HEK293 (cell line): ENCODE results near the gene USP7.

Experiments
- CTCF ChIA-PET: fragments of 350-600 bp; formaldehyde crosslinking; extraction: SDS; loops from one replicate; lab custom pipeline; 2021; ENCODE audit warnings: antibody characterized with exemption; lab: Yijun Ruan, JAX
- POLR2A ChIA-PET: fragments of 300-600 bp; formaldehyde crosslinking; extraction: SDS; loops from one replicate; lab custom pipeline; 2020; ENCODE audit warnings: antibody characterized with exemption, inconsistent platforms; lab: Yijun Ruan, JAX
- H3K27ac ChIP-seq: fragments of 200-500 bp; sonication (Bioruptor generic); 2 replicates; pipeline ENCODE4 v1.5.1; 2014; ENCODE audit warnings: low read depth, low read length, control low read depth, inconsistent platforms; ENCODE audit errors: extremely low read depth
- H3K36me3 ChIP-seq, 2 experiments: fragments of 200-500 bp in 1 of 2; sonication (Bioruptor generic) in 1 of 2; 1 replicate in 1 of 2; 2 replicates in 1 of 2; pipeline ENCODE4 v1.5.1; 2014 to 2017; ENCODE audit warnings: inconsistent platforms in 2 of 2, low read length in 2 of 2; ENCODE audit not compliant: control insufficient read depth in 2 of 2, insufficient read depth in 1 of 2
- H3K4me1 ChIP-seq: fragments of 200-500 bp; sonication (Bioruptor generic); 2 replicates; pipeline ENCODE4 v1.5.1; 2014; ENCODE audit warnings: mild to moderate bottlenecking, low read length, inconsistent platforms; ENCODE audit not compliant: control insufficient read depth, insufficient read depth
- H3K4me3 ChIP-seq: 2 replicates; pipeline ENCODE4 v1.5.1; 2011; ENCODE audit warnings: low read depth, mild to moderate bottlenecking, control low read depth, low read length, moderate library complexity
- H3K9me3 ChIP-seq: fragments of 200-500 bp; sonication (Bioruptor generic); 2 replicates; pipeline ENCODE4 v1.5.1; 2014; ENCODE audit warnings: low read depth, low read length, inconsistent platforms; ENCODE audit not compliant: control insufficient read depth, insufficient read depth
- BCL11B ChIP-seq: fragments of 450-650 bp; formaldehyde crosslinking; IDR thresholded peaks from 2 replicates; pipeline ENCODE4 v1.5.1; 2016; ENCODE audit warnings: low read depth, missing biosample characterization, missing genetic modification characterization
- KLF1 ChIP-seq: fragments of 450-650 bp; formaldehyde crosslinking; IDR thresholded peaks from 2 replicates; pipeline ENCODE4 v1.5.1; 2016; ENCODE audit warnings: missing biosample characterization, missing genetic modification characterization
- ZIC2 ChIP-seq: fragments of 450-650 bp; formaldehyde crosslinking; IDR thresholded peaks from 2 replicates; pipeline ENCODE4 v1.5.1; 2016; ENCODE audit warnings: missing biosample characterization, missing genetic modification characterization
- ZNF155 ChIP-seq: fragments of 450-650 bp; formaldehyde crosslinking; IDR thresholded peaks from 2 replicates; pipeline ENCODE4 v1.5.1; 2016; ENCODE audit warnings: missing biosample characterization, missing genetic modification characterization
- ZNF24 ChIP-seq: fragments of 450-650 bp; formaldehyde crosslinking; IDR thresholded peaks from 2 replicates; pipeline ENCODE4 v1.5.1; 2016; ENCODE audit warnings: missing biosample characterization, missing genetic modification characterization
- ZNF391 ChIP-seq: fragments of 450-650 bp; formaldehyde crosslinking; IDR thresholded peaks from 2 replicates; pipeline ENCODE4 v1.5.1; 2016; ENCODE audit warnings: low read depth, missing biosample characterization, missing genetic modification characterization, borderline replicate concordance
- ZNF404 ChIP-seq: fragments of 450-650 bp; formaldehyde crosslinking; IDR thresholded peaks from 2 replicates; pipeline ENCODE4 v1.5.1; 2017; ENCODE audit warnings: missing biosample characterization, missing genetic modification characterization
- ZNF416 ChIP-seq: fragments of 450-650 bp; formaldehyde crosslinking; IDR thresholded peaks from 2 replicates; pipeline ENCODE4 v1.5.1; 2016; ENCODE audit warnings: missing biosample characterization, missing genetic modification characterization
- ZNF549 ChIP-seq: fragments of 450-650 bp; IDR thresholded peaks from 2 replicates; pipeline ENCODE4 v1.5.1; 2018; ENCODE audit warnings: missing biosample characterization, missing genetic modification characterization, mild to moderate bottlenecking, inconsistent platforms, moderate library complexity
- ZNF660 ChIP-seq: fragments of 450-650 bp; IDR thresholded peaks from 2 replicates; pipeline ENCODE4 v1.5.1; 2018; ENCODE audit warnings: missing biosample characterization, mild to moderate bottlenecking, missing genetic modification characterization
- ZNF677 ChIP-seq: fragments of 450-650 bp; IDR thresholded peaks from 2 replicates; pipeline ENCODE4 v1.5.0; 2018; ENCODE audit warnings: missing biosample characterization, mild to moderate bottlenecking, missing genetic modification characterization, moderate library complexity
- ZNF768 ChIP-seq: fragments of 450-650 bp; formaldehyde crosslinking; IDR thresholded peaks from 2 replicates; pipeline ENCODE4 v1.5.1; 2018; ENCODE audit warnings: missing biosample characterization, mild to moderate bottlenecking, missing genetic modification characterization
- ZSCAN16 ChIP-seq: fragments of 450-650 bp; formaldehyde crosslinking; IDR thresholded peaks from 2 replicates; pipeline ENCODE4 v1.5.1; 2016; ENCODE audit warnings: missing biosample characterization, missing genetic modification characterization
- TF ChIP-seq, protein P1 (sequence below): fragments of 450-650 bp; formaldehyde crosslinking; IDR thresholded peaks from 2 replicates; pipeline ENCODE4; 2016; ENCODE audit warnings: missing biosample characterization, missing genetic modification characterization
- TF ChIP-seq, protein P2 (sequence below): fragments of 450-650 bp; formaldehyde crosslinking; IDR thresholded peaks from 2 replicates; pipeline ENCODE4 v1.5.1; 2016; ENCODE audit warnings: missing biosample characterization, missing genetic modification characterization
- TF ChIP-seq, protein P3 (sequence below): fragments of 450-650 bp; IDR thresholded peaks from 2 replicates; pipeline ENCODE4 v1.5.1; 2018; ENCODE audit warnings: missing biosample characterization, mild to moderate bottlenecking, missing genetic modification characterization
- TF ChIP-seq, protein P4 (sequence below): fragments of 450-650 bp; formaldehyde crosslinking; IDR thresholded peaks from 2 replicates; pipeline ENCODE4 v1.5.1; 2016; ENCODE audit warnings: missing biosample characterization, missing genetic modification characterization
- TF ChIP-seq, protein P5 (sequence below): fragments of 450-650 bp; formaldehyde crosslinking; IDR thresholded peaks from 2 replicates; pipeline ENCODE4 v1.5.1; 2016; ENCODE audit warnings: missing biosample characterization, missing genetic modification characterization
- TF ChIP-seq, protein P6 (sequence below): fragments of 450-650 bp; formaldehyde crosslinking; IDR thresholded peaks from 2 replicates; pipeline ENCODE4 v1.5.1; 2017; ENCODE audit warnings: missing biosample characterization, missing genetic modification characterization

The USP7 gene

DNA sequence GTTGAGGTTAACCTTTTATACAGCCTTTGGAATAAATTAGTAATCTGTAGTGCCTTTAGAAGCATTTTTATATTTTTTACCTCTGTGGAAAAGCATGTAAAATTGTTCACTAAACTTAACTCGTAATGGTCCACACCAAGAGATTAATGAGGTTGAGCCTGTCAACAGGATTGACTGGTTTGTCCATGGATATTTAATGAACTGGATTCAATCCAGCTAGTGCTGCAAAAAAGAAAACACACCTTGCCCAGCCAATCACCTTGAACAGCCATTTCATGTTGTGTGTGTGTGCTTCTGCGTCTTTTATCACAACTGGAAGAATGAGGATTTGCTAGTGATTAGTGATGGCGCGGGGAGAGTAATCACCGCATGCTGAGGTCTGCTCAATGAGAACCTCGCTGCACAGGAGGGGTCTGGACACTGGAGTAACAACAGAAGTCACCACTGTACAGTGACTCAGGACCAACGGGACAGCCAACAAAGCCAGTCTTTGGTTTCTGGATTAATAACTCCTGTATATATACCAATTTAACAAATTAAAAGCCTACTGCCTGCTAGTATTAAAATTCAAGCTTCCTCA lies 47.9 kb downstream of the USP7 start:
- TF ChIP-seq ZNF768 (tag by site-specific recombination) = no peak
- no peak for TF ChIP-seq ZNF660
- TF ChIP-seq, protein P1, sequence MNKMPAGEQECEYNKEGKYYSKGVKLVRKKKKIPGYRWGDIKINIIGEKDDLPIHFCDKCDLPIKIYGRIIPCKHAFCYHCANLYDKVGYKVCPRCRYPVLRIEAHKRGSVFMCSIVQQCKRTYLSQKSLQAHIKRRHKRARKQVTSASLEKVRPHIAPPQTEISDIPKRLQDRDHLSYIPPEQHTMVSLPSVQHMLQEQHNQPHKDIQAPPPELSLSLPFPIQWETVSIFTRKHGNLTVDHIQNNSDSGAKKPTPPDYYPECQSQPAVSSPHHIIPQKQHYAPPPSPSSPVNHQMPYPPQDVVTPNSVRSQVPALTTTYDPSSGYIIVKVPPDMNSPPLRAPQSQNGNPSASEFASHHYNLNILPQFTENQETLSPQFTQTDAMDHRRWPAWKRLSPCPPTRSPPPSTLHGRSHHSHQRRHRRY = no peak
- no peak for TF ChIP-seq ZNF549 (tag by site-specific recombination)
- 0 out of 2 replicates have a peak, but pooled peaks have one; percentile 22 for TF ChIP-seq ZIC2 (tag by site-specific recombination)
- Histone ChIP-seq H3K4me1 (no peaks in the 10 kb centered on the region), H3K27ac (no peak overlapping the region), H3K9me3 (no peaks in the 10 kb centered on the region), H3K4me3 (no peak overlapping the region), H3K36me3 (peaks cover 44 to 96% of the 10 kb centered on the region in 2 experiments)
- POLR2A ChIA-PET = no interaction called here
- CTCF ChIA-PET = interaction anchor here (0.7 to 2.1 kb wide), 4 partner anchors 9 to 264 kb away, joined by 3 to 8 read pairs (median 4); no protein-coding TSS in a partner anchor

DNA sequence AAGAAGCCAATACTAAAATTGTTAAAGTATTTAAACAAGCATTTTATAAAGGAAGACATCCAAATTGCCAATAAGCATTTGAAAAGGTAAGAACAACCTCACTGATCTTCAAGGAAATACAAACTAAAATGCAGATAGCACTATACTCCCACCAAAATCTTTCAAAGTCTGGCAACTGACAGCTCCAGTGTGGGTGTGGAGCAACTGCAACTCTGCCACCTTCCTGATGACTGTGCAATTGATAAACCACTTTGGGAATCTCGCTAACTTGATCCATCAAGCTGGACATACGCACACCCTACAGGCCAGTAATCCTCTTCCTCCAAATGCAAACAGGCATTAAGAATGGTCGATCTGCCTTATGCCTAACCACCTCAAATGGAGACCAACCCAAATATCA lies 49.6 kb downstream of the USP7 start:
- ChIA-PET CTCF (interaction anchor here (0.5 to 1.4 kb wide), 2 partner anchors 8 to 49 kb away, joined by 4 to 5 read pairs; partner anchors contain the start of gene USP7), POLR2A (no interaction called here)
- Histone ChIP-seq H3K9me3 (no peaks in the 10 kb centered on the region), H3K4me3 (no peak overlapping the region), H3K36me3 (peaks cover 38 to 94% of the 10 kb centered on the region in 2 experiments), H3K27ac (no peak overlapping the region), H3K4me1 (no peaks in the 10 kb centered on the region)
- TF ChIP-seq, protein P2, sequence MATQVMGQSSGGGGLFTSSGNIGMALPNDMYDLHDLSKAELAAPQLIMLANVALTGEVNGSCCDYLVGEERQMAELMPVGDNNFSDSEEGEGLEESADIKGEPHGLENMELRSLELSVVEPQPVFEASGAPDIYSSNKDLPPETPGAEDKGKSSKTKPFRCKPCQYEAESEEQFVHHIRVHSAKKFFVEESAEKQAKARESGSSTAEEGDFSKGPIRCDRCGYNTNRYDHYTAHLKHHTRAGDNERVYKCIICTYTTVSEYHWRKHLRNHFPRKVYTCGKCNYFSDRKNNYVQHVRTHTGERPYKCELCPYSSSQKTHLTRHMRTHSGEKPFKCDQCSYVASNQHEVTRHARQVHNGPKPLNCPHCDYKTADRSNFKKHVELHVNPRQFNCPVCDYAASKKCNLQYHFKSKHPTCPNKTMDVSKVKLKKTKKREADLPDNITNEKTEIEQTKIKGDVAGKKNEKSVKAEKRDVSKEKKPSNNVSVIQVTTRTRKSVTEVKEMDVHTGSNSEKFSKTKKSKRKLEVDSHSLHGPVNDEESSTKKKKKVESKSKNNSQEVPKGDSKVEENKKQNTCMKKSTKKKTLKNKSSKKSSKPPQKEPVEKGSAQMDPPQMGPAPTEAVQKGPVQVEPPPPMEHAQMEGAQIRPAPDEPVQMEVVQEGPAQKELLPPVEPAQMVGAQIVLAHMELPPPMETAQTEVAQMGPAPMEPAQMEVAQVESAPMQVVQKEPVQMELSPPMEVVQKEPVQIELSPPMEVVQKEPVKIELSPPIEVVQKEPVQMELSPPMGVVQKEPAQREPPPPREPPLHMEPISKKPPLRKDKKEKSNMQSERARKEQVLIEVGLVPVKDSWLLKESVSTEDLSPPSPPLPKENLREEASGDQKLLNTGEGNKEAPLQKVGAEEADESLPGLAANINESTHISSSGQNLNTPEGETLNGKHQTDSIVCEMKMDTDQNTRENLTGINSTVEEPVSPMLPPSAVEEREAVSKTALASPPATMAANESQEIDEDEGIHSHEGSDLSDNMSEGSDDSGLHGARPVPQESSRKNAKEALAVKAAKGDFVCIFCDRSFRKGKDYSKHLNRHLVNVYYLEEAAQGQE (tag by site-specific recombination) = no peak
- TF ChIP-seq ZNF677 (tag by site-specific recombination) (no peak), BCL11B (tag by site-specific recombination) (no peak), ZNF391 (tag by site-specific recombination) (no peak), ZNF155 (tag by site-specific recombination) (no peak), ZSCAN16 (no peak), ZNF416 (no peak), ZNF404 (tag by site-specific recombination) (no peak), KLF1 (tag by site-specific recombination) (no peak), ZIC2 (tag by site-specific recombination) (no peak), ZNF24 (tag by site-specific recombination) (no peak)
- TF ChIP-seq, protein P3, sequence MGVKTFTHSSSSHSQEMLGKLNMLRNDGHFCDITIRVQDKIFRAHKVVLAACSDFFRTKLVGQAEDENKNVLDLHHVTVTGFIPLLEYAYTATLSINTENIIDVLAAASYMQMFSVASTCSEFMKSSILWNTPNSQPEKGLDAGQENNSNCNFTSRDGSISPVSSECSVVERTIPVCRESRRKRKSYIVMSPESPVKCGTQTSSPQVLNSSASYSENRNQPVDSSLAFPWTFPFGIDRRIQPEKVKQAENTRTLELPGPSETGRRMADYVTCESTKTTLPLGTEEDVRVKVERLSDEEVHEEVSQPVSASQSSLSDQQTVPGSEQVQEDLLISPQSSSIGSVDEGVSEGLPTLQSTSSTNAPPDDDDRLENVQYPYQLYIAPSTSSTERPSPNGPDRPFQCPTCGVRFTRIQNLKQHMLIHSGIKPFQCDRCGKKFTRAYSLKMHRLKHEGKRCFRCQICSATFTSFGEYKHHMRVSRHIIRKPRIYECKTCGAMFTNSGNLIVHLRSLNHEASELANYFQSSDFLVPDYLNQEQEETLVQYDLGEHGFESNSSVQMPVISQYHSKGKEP (tag by site-specific recombination) = no peak
- TF ChIP-seq, protein P4, sequence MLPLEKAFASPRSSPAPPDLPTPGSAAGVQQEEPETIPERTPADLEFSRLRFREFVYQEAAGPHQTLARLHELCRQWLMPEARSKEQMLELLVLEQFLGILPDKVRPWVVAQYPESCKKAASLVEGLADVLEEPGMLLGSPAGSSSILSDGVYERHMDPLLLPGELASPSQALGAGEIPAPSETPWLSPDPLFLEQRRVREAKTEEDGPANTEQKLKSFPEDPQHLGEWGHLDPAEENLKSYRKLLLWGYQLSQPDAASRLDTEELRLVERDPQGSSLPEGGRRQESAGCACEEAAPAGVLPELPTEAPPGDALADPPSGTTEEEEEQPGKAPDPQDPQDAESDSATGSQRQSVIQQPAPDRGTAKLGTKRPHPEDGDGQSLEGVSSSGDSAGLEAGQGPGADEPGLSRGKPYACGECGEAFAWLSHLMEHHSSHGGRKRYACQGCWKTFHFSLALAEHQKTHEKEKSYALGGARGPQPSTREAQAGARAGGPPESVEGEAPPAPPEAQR (tag by site-specific recombination) = no peak
- TF ChIP-seq, protein P5, sequence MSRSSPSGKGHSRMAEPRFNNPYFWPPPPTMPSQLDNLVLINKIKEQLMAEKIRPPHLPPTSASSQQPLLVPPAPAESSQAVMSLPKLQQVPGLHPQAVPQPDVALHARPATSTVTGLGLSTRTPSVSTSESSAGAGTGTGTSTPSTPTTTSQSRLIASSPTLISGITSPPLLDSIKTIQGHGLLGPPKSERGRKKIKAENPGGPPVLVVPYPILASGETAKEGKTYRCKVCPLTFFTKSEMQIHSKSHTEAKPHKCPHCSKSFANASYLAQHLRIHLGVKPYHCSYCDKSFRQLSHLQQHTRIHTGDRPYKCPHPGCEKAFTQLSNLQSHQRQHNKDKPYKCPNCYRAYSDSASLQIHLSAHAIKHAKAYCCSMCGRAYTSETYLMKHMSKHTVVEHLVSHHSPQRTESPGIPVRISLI (tag by site-specific recombination) = no peak
- TF ChIP-seq, protein P6, sequence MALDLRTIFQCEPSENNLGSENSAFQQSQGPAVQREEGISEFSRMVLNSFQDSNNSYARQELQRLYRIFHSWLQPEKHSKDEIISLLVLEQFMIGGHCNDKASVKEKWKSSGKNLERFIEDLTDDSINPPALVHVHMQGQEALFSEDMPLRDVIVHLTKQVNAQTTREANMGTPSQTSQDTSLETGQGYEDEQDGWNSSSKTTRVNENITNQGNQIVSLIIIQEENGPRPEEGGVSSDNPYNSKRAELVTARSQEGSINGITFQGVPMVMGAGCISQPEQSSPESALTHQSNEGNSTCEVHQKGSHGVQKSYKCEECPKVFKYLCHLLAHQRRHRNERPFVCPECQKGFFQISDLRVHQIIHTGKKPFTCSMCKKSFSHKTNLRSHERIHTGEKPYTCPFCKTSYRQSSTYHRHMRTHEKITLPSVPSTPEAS = no peak
- TF ChIP-seq, all 188 proteins: peak for 0
